ENCODE measurements around the gene DOCK7.
A peak's percentile ranks its signal among the peaks of the same experiment; 100 is the strongest.
"Not testable (repeated sequence)": the region's sequence is repeated elsewhere in the genome, so short reads cannot be mapped to it uniquely, and the experiment has no call there.

DOCK7 gene

DNA sequence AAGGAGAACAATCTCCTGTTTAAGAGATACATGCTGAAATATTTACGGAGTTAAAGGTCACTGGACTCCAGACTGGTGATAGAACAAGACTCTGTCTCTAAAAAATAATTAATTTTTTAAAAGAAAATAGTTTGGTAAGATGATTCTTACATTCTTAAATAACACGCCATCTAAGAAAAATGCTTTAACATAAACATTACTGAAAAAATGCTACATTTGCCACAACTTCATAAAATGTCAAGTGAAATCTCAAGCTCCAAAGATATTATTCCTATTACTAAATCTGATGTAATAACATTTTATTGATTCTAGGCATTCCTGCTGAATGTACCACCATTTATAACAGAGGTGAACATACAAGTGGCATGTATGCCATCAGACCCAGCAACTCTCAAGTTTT is 86.7 kb downstream of the DOCK7 start:
- DNase-seq: no peak

GRCh38 chr1:62599044-62599443 is 89.1 kb downstream of the DOCK7 start:
- peak; percentile 51 for DNase-seq

GRCh38 chr1:62597281-62597680 is 90.9 kb downstream of the DOCK7 start, which contains the start of gene ANGPTL3:
Gene ANGPTL3, plus strand, starts transcription at chr1:62597520. Its CDS starts 47 bp downstream, at chr1:62597567.
- DNase-seq: no peak

GRCh38 chr1:62595647-62596046 is 92.5 kb downstream of the DOCK7 start:
- DNase-seq: no peak

- DNase-seq: no peak
Measured at GRCh38 chr1:62593825-62594394, 94.3 kb downstream of the DOCK7 start.

- DNase-seq: no peak
Measured at GRCh38 chr1:62590970-62591368, 97.2 kb downstream of the DOCK7 start.

GRCh38 chr1:62590255-62590969 is 97.8 kb downstream of the DOCK7 start:
- DNase-seq: no peak

DNA sequence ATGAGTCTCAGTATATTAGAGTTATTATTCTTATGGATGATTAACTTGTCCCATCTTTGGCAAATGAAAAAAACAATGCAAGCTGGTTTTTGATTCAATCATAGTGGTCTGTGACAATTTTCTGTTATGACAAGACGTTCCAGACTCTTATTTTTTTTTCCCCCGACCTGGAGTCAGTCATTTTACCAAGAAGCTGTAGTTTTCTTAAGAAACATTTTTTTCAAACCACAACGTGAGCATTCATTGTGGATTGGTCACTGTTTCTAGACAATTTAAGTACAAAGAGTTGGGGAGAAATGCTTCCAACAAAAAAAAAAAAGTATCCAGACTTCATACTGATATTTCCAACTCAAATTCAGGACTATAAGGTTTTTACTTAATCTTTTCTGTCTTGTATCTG is 98.9 kb downstream of the DOCK7 start:
- no peak for DNase-seq

DNA sequence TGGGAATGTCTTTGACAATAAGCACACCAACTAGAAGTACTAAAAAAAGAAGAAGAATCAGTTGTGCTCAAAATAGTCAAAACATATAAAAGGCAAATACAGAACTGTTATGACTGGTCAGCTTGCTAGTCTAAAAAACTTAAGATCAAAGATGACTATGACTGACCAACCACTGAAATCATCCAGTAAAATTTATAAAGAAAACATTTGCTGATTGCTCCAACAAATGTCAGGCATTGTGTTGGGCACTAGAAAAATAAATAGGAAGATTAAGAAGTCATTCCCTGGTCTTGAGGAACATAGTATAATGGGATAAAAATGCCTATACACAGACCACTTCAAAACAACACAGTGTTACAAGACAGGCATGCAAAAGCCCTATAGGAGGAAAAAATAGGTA is 100.2 kb downstream of the DOCK7 start:
- DNase-seq: no peak

GRCh38 chr1:62585469-62586155 is 102.6 kb downstream of the DOCK7 start:
- no peak for DNase-seq

DNA sequence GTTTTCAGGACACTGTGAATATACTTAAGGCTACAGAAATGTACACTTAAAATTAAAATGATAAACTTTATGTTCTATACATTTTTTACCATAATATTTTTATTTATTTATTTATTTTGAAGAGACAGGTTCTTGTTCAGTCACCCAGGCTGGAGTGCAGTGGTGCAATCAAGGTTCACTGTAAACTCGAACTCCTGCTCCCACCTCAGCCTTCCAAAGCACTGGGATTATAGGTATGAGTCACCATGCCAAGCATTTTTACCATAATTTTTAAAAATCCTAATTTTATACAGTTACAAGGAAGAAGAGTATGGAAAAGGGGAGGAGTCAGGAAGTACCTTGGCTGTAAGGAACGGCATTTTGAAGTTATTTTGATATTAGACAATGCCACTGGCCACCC is 114.5 kb downstream of the DOCK7 start:
- DNase-seq: no peak

DNA sequence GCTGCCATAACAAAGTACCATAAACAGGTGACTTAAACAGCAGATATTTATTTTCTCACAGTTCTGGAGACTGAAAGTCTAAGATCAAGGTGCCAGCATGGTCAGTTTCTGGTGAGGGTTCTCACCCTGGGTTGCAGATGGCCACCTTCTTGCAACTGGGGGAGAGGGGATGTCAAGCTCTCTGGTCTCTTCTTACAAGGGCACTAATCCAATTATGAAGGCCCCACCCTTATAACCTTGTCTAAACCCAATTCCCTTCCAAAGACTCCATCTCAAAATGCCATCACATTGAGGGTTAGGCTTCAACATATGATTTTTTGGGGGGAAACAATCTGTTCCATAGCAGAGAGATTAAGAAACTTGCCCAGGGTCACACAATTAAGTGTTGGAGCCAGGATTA is 115.7 kb downstream of the DOCK7 start:
- DNase-seq: no peak

- not testable (repeated sequence) for DNase-seq
Measured at GRCh38 chr1:62571517-62571916, 116.7 kb downstream of the DOCK7 start.

DNA sequence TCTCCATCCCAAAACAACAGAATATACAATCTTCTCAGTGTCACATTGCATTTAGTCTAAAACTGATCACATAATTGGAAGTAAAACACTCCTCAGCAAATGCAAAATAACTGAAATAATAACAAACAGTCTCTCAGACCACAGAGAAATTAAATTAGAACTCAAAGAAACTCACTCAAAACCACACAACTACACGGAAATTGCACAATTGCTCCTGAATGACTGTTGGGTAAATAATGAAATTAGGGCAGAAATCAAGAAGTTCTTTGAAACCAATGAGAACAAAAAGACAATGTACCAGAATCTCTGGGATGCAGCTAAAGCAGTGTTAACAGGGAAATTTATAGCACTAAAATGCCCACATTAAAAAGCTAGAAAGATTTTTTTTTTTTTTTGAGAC is 120.3 kb downstream of the DOCK7 start:
- DNase-seq: not testable (repeated sequence)

- not testable (repeated sequence) for DNase-seq
Measured at GRCh38 chr1:62567182-62567581, 121.0 kb downstream of the DOCK7 start.

DNA sequence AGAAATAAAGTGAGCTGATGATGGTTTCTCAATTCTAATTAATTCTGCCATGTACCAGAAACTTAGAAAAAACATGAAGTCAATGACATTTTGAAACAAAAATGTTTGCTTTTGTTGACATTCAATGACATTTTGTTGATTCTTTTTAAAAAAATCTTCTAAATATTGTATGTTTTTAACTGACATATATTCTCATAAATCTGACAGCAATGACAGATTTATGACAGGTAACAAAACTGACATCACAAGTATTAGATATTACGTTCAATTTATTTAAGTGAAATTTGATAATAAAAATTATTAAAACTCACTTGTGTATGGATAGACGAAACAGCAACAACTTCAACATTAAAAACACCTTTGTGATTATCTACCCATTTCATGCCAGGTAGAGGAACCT is 126.9 kb downstream of the DOCK7 start:
- DNase-seq: no peak

DNA sequence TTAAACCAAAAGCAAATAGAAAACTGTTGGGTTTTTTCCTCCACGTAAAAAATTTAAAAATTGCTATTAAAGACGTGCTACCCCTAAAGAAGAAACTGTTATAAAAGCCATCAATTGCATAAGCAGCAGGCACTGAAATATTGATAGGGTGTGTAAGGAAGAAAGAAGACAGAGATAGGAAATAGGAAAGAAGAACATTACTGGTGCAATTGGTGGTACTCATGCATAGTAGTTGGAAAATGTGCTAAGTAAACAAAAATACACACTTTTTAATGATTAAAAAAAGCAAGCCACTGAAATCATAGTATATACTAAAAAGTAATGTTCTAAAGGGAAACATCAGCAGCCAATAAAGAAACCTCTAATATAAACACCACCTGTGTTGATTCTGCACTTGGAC is 143.6 kb downstream of the DOCK7 start:
- no peak for DNase-seq

DNA sequence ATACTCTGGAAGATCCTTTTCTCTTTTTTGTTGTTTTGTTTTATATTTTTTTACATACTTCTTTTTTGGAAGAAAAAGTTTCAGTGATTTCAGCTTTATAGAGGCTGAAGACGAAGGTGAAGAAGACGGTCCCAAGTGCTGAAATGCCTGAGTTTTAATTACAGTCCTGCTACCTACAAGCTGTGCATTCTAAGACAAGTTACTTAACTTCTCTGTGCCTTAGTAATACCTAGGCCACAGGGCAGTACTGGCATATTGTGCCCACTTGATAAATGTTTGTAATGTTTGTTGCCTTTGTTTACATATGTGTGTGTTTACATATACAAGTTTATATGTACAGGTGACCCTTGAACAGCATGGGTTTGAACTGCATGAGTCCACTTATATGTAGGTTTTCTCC is 147.1 kb downstream of the DOCK7 start:
- no peak for DNase-seq

DNA sequence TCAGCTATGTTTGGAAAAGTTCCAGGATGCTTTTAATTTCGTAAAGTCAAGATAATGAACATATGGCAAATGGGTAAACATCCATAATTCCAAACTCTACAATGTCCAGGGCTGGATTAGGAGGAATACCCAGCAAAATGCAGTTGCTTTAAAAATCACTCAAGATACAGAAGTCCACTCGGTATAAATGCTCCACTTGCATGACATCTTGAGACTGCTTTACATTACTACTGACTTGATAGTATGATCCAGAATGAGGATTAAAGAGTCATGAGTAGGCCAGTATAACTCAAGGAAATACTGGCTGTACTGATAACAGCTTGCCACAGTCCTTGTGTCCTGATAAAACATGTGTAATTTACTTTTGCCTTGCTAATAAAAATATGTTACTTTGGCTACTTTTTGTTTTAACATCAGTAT is 149.1 kb downstream of the DOCK7 start:
- DNase-seq: no peak

DNA sequence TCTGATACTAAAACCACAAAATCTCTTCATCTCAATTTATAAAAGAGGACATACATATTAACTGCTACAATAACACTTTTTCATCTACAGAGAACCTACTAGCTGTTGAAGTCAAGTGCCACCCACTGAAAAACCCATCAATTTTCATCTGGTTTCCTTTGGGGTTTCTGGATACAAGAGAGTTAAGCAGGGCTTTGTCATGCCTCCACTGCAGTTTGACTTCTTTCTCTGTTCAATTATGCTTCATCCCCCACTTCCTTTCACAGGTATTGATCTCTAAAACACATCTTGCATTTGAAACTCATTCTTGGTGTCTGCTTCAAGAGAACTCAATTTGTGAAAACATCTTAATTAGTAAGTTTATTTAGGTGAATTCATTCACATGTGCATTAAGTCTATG is 151.3 kb downstream of the DOCK7 start:
- no peak for DNase-seq

DNA sequence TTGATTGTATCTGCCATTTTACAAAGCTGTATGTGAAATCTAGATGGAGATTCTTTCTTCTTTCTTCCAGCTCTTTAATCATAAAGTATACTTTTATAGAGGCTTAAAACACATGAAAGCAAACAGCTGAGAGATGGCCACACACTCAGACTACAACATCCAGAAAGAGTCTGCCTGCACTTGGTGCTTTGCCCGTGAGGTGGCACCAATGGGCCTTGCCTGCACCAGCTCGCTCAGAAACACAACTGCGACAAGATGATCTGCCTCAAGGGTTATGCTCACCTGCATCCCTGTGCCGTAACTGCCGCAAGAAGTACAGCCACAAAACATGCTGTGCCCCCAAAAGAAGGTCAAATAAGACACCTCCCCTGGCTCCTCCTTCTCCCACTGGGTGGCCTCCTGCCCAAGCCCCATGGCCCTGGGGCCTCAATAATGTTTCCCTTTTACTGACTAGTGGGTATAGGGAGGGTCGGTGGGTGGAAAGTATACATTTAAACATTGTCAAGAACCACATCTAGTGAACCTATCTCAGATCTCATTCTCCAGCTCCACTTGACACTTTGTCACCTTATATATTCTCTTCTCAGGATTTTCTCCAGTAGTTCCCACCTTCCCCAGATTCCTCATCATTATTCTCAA is 157.6 kb downstream of the DOCK7 start:
- no peak for DNase-seq

GRCh38 chr1:62529227-62529626 is 159.0 kb downstream of the DOCK7 start:
- no peak for DNase-seq

GRCh38 chr1:62528015-62528414 is 160.2 kb downstream of the DOCK7 start:
- peak; percentile 4 for DNase-seq

GRCh38 chr1:62527346-62527745 is 160.8 kb downstream of the DOCK7 start:
- DNase-seq: not testable (repeated sequence)
